H1 (cell line): ENCODE data around the gene EEF2K. TPM values are rescaled to one million over a fixed set of nuclear protein-coding genes. Genes with fewer than 3 reads are reported as not detected.

Experiments
- CTCF ChIA-PET: fragments of 300-600 bp; sonication (Branson Sonifier 250); formaldehyde crosslinking; loops from one replicate; lab custom pipeline; 2021; ENCODE audit not compliant: partially characterized antibody; lab: Charles Lee
- POLR2A ChIA-PET: fragments of 300-600 bp; sonication (Branson Sonifier 250); formaldehyde crosslinking; loops from one replicate; lab custom pipeline; 2021; ENCODE audit warnings: inconsistent platforms; ENCODE audit not compliant: partially characterized antibody; lab: Charles Lee
- DNase-seq, 2 experiments: peaks; one replicate each; pipeline versions ENCODE4 v3.0.0 to v3.0.0-alpha.2; 2010 to 2022; ENCODE audit warnings: low spot score in 2 of 2, low read depth in 1 of 2, mixed read lengths in 1 of 2
- FAIRE-seq: peaks from 2 replicates; lab custom pipeline; 2011; peaks lifted over from hg19 to GRCh38; lab: Jason Lieb, UNC
- H2AFZ ChIP-seq: 2 replicates; pipeline ENCODE4 v1.8.1; 2012; ENCODE audit warnings: low read length, inconsistent platforms
- H2AK5ac ChIP-seq: 2 replicates; pipeline ENCODE4 v1.6.1; 2013; ENCODE audit warnings: low read depth, low read length
- H2BK120ac ChIP-seq: replicated peaks from 2 replicates; pipeline ENCODE3; 2013; ENCODE audit warnings: low read depth, low read length, inconsistent platforms
- H2BK12ac ChIP-seq: 2 replicates; pipeline ENCODE4 v1.6.1; 2013; ENCODE audit warnings: low read depth, low read length
- H2BK15ac ChIP-seq: 2 replicates; pipeline ENCODE4 v1.6.1; 2013; ENCODE audit warnings: low read length
- H2BK20ac ChIP-seq: 2 replicates; pipeline ENCODE4 v1.6.1; 2013; ENCODE audit warnings: low read length
- H2BK5ac ChIP-seq: 2 replicates; pipeline ENCODE4 v1.6.1; 2013; ENCODE audit warnings: low read depth, low read length
- H3K14ac ChIP-seq: 2 replicates; pipeline ENCODE4 v1.6.1; 2013; ENCODE audit warnings: inconsistent platforms; ENCODE audit not compliant: insufficient read length
- H3K18ac ChIP-seq: 2 replicates; pipeline ENCODE4 v1.6.1; 2013; ENCODE audit warnings: low read length; ENCODE audit errors: extremely low read depth
- H3K23ac ChIP-seq: 2 replicates; pipeline ENCODE4 v1.6.1; 2013; ENCODE audit warnings: inconsistent platforms; ENCODE audit not compliant: insufficient read length
- H3K23me2 ChIP-seq: 2 replicates; pipeline ENCODE4 v1.6.1; 2013; ENCODE audit warnings: low read depth, low read length
- H3K27ac ChIP-seq: 2 replicates; pipeline ENCODE4 v1.6.1; 2011; ENCODE audit warnings: low read depth, low read length, inconsistent platforms
- H3K27me3 ChIP-seq, 4 experiments: replicated peaks in 1 of 4; 1 replicate in 1 of 4; 2 replicates in 3 of 4; pipeline versions ENCODE4 v1.6.1 to v1.8.1; 2011 to 2013; ENCODE audit warnings: low read length in 3 of 4, mild to moderate bottlenecking in 3 of 4, inconsistent platforms in 2 of 4, mixed read lengths in 2 of 4, moderate library complexity in 1 of 4; ENCODE audit not compliant: control insufficient read depth in 3 of 4, insufficient read depth in 3 of 4; ENCODE audit errors: extremely low read depth in 1 of 4
- H3K36me3 ChIP-seq, 4 experiments: 2 replicates each; pipeline versions ENCODE4 v1.6.1 to v1.8.1; 2011 to 2013; ENCODE audit warnings: mild to moderate bottlenecking in 4 of 4, low read length in 3 of 4, moderate library complexity in 2 of 4, control low read depth in 1 of 4, inconsistent platforms in 1 of 4; ENCODE audit not compliant: insufficient read depth in 4 of 4, control insufficient read depth in 2 of 4
- H3K4ac ChIP-seq: replicated peaks from 2 replicates; pipeline ENCODE3; 2013; ENCODE audit warnings: low read length, low read depth, mixed read lengths, inconsistent platforms; ENCODE audit not compliant: insufficient read length
- H3K4me1 ChIP-seq, 4 experiments: replicated peaks in 1 of 4; 1 replicate in 1 of 4; 2 replicates in 3 of 4; pipeline versions ENCODE4 v1.6.1 to v1.8.1; 2011 to 2013; ENCODE audit warnings: low read length in 3 of 4, inconsistent platforms in 2 of 4, mixed read lengths in 1 of 4; ENCODE audit not compliant: insufficient read depth in 4 of 4, control insufficient read depth in 3 of 4
- H3K4me2 ChIP-seq, 2 experiments: 2 replicates each; pipeline versions ENCODE4 v1.6.1 to v1.8.1; 2011 to 2013; ENCODE audit warnings: low read depth in 2 of 2, low read length in 2 of 2, control low read depth in 1 of 2, inconsistent platforms in 1 of 2, mild to moderate bottlenecking in 1 of 2; ENCODE audit not compliant: insufficient read depth in 1 of 2
- H3K4me3 ChIP-seq, 4 experiments: fragments of 200-600, 300-600 bp in 1 of 4; sonication (generic), shearing (Covaris generic), sonication (Bioruptor Twin) in 1 of 4; 2 replicates each; pipeline versions ENCODE4 v1.5.1 to v1.8.1; 2011 to 2016; ENCODE audit warnings: low read length in 4 of 4, low read depth in 3 of 4, control low read depth in 2 of 4, inconsistent platforms in 2 of 4, mild to moderate bottlenecking in 2 of 4, mixed read lengths in 1 of 4, moderate library complexity in 1 of 4; ENCODE audit not compliant: insufficient read depth in 2 of 4; ENCODE audit errors: extremely low read depth in 1 of 4
- H3K56ac ChIP-seq: replicated peaks from 2 replicates; pipeline ENCODE3; 2013; ENCODE audit warnings: low read depth, mild to moderate bottlenecking, mixed read lengths, low read length, inconsistent platforms; ENCODE audit not compliant: insufficient read length
- H3K79me1 ChIP-seq: 2 replicates; pipeline ENCODE4 v1.6.1; 2013; ENCODE audit warnings: low read depth, low read length, control low read depth
- H3K79me2 ChIP-seq, 2 experiments: 2 replicates each; pipeline versions ENCODE4 v1.6.1 to v1.8.1; 2012 to 2013; ENCODE audit warnings: low read length in 2 of 2, mild to moderate bottlenecking in 2 of 2, inconsistent platforms in 1 of 2; ENCODE audit not compliant: insufficient read depth in 2 of 2, control insufficient read depth in 1 of 2
- H3K9ac ChIP-seq, 4 experiments: replicated peaks in 1 of 4; 1 replicate in 1 of 4; 2 replicates in 3 of 4; pipeline versions ENCODE4 v1.6.1 to v1.8.1; 2011 to 2013; ENCODE audit warnings: low read depth in 3 of 4, low read length in 3 of 4, control low read depth in 2 of 4, mild to moderate bottlenecking in 2 of 4, moderate library complexity in 2 of 4, inconsistent platforms in 1 of 4; ENCODE audit errors: extremely low read depth in 1 of 4
- H3K9me3 ChIP-seq, 2 experiments: 2 replicates each; pipeline versions ENCODE4 v1.6.1 to v1.8.1; 2012 to 2013; ENCODE audit warnings: mild to moderate bottlenecking in 2 of 2, moderate library complexity in 2 of 2, control low read depth in 1 of 2, inconsistent platforms in 1 of 2, low read depth in 1 of 2, low read length in 1 of 2, mixed read lengths in 1 of 2; ENCODE audit not compliant: insufficient read depth in 2 of 2
- H4K20me1 ChIP-seq, 2 experiments: replicated peaks in 1 of 2; 2 replicates each; pipeline versions ENCODE3 to v1.8.1; 2011 to 2013; ENCODE audit warnings: inconsistent platforms in 2 of 2, low read length in 2 of 2, mild to moderate bottlenecking in 1 of 2; ENCODE audit not compliant: insufficient read depth in 2 of 2, control insufficient read depth in 1 of 2
- H4K5ac ChIP-seq: 2 replicates; pipeline ENCODE4 v1.6.1; 2013; ENCODE audit warnings: low read length, low read depth, mixed read lengths, inconsistent platforms; ENCODE audit not compliant: insufficient read length
- H4K8ac ChIP-seq: 2 replicates; pipeline ENCODE4 v1.8.0; 2013; ENCODE audit warnings: mild to moderate bottlenecking, moderate library complexity, low read length, inconsistent platforms; ENCODE audit not compliant: insufficient read depth; ENCODE audit errors: extremely low read depth
- H4K91ac ChIP-seq: replicated peaks from 2 replicates; pipeline ENCODE3; 2013; ENCODE audit warnings: low read length, mixed read lengths, inconsistent platforms; ENCODE audit not compliant: insufficient read length
- CEBPB ChIP-seq: IDR thresholded peaks from 2 replicates; pipeline ENCODE4 v1.6.1; 2012; ENCODE audit warnings: low read depth, low read length
- CREB1 ChIP-seq: IDR thresholded peaks from 2 replicates; pipeline ENCODE4 v1.6.1; 2012; ENCODE audit warnings: inconsistent platforms
- FOSL1 ChIP-seq: IDR thresholded peaks from 2 replicates; pipeline ENCODE4 v1.6.1; 2011; ENCODE audit warnings: mild to moderate bottlenecking, low read depth, low read length, moderate library complexity; ENCODE audit not compliant: insufficient read depth
- NANOG ChIP-seq: IDR thresholded peaks from 2 replicates; pipeline ENCODE4 v1.6.1; 2011; ENCODE audit warnings: low read length, low read depth, mild to moderate bottlenecking, inconsistent platforms; ENCODE audit not compliant: insufficient read depth, poor library complexity, severe bottlenecking
- SRF ChIP-seq: IDR thresholded peaks from 2 replicates; pipeline ENCODE4 v1.6.1; 2011; ENCODE audit warnings: mild to moderate bottlenecking, low read depth, low read length, moderate library complexity
- TAF7 ChIP-seq: optimal IDR thresholded peaks from 2 replicates; pipeline ENCODE3; 2011; ENCODE audit warnings: low read depth, mild to moderate bottlenecking, inconsistent platforms, low read length, moderate library complexity, borderline replicate concordance
- TBP ChIP-seq: IDR thresholded peaks from 2 replicates; pipeline ENCODE4 v1.6.1; 2011; ENCODE audit warnings: low read depth, low read length, improper control_type of control experiment
- USF2 ChIP-seq: IDR thresholded peaks from 2 replicates; pipeline ENCODE4 v1.6.1; 2011; ENCODE audit warnings: low read length, improper control_type of control experiment
- WGBS, 2 experiments: shearing (Covaris generic) in 1 of 2; methylation state at CpG; one replicate each; pipeline versions ENCODE4 v1.1.6 to v1.1.7; 2013 to 2015; ENCODE audit warnings: low lambda C conversion rate in 2 of 2, mixed read lengths in 2 of 2, inconsistent platforms in 1 of 2, low coverage in 1 of 2, missing lambda C conversion rate in 1 of 2; ENCODE audit not compliant: insufficient replicate concordance in 2 of 2, insufficient coverage in 1 of 2, insufficient read length in 1 of 2; ENCODE audit errors: extremely low coverage in 1 of 2, missing lambda C conversion rate in 1 of 2; 5-methylcytosine and 5-hydroxymethylcytosine counted together
- polyA plus RNA-seq, 7 experiments: library from polyadenylated mRNA; depleted of rRNA in 3 of 7; stranded (reverse) in 5 of 7; unstranded in 2 of 7; fragments of >200 nt in 5 of 7; fragments of 200-250 nt in 2 of 7; gene quantifications; 1 replicate in 5 of 7; 2 replicates in 1 of 7; 4 replicates in 1 of 7; pipeline versions ENCODE4 v1.2.1 to v1.2.3, GENCODE V29; 2011 to 2013; ENCODE audit warnings: missing spikeins in 2 of 7, mixed read lengths in 2 of 7
- total RNA-seq: library from RNA; stranded (reverse); fragmentation: NEBNext Ultra II Directional; extraction: Animal tissue kit (Norgen Biotek cat#: 25700); gene quantifications from 2 replicates; pipeline ENCODE4 v1.2.1, GENCODE V29; 2021
- TF ChIP-seq, protein P1 (sequence below): IDR thresholded peaks from 2 replicates; pipeline ENCODE4 v1.6.1; 2012; ENCODE audit warnings: inconsistent platforms
- TF ChIP-seq, protein P2 (sequence below): IDR thresholded peaks from 2 replicates; pipeline ENCODE4 v1.6.1; 2012; ENCODE audit warnings: low read length, inconsistent platforms

Gene EEF2K
- total and polyA plus RNA-seq, 2 of the 8 experiments (the other 6 are each of a cell fraction or from before 2014, with no cell fraction given) = 14.9 to 30.2 TPM

DNA sequence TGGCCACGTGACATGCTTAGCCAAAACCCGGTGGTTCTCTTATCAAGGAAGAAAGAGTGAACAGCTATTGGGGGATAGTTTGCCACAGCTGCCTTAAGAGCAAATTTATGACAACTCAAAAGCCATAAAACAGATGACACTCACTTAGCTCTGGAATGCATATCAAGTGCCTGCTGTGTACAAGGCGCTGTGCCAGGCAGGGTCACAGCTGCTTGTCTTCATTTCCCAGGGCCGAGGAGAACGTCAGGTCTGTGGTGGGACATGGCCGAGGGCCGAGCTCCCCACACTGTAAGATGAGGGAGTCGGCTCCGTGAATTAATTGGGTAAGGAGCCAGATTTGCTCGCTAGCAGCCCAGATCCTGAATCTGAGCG is 14.0 kb downstream of the EEF2K start:
- Histone ChIP-seq H3K14ac (no peak overlapping the region), H4K8ac (peak overlapping the region; percentile 22; the same call in 1 of the 2 replicates), H3K18ac (no peak overlapping the region), H2AFZ (no peak overlapping the region), H2AK5ac (no peak overlapping the region), H3K79me1 (no peaks in the 10 kb centered on the region; the same call in 1 of the 2 replicates), H2BK15ac (no peak overlapping the region), H2BK12ac (no peak overlapping the region), H4K5ac (no peak overlapping the region), H2BK5ac (no peak overlapping the region), H3K23ac (no peak overlapping the region), H2BK120ac (no peak overlapping the region), H4K20me1 (peaks cover 0 to 1% of the 10 kb centered on the region in 2 experiments), H3K56ac (no peak overlapping the region), H3K4me3 (no peak overlapping the region), H3K9me3 (no peaks in the 10 kb centered on the region), H3K9ac (no peak overlapping the region), H3K23me2 (no peaks in the 10 kb centered on the region), H3K79me2 (peaks cover 0 to 7% of the 10 kb centered on the region in 2 experiments; a peak in 1 of 4 replicates), H3K27me3 (no peaks in the 10 kb centered on the region), H3K4ac (no peak overlapping the region), H3K27ac (no peak overlapping the region), H3K4me2 (no peak overlapping the region), H2BK20ac (no peak overlapping the region), H4K91ac (no peak overlapping the region), H3K4me1 (no peaks in the 10 kb centered on the region), H3K36me3 (no peaks in the 10 kb centered on the region)
- no peak for DNase-seq
- POLR2A ChIA-PET = interaction anchor here (1.0 to 3.7 kb wide), 2 partner anchors 10 to 11 kb away, joined by 3 to 14 read pairs; no protein-coding TSS in a partner anchor
- no peak for FAIRE-seq
- CTCF ChIA-PET = interaction anchor here (0.5 to 1.8 kb wide), 11 partner anchors 11 to 1680 kb away, joined by 3 to 11 read pairs (median 3); partner anchors contain the start of gene EEF2K
- 96% methylated on average over 11 of the region's 11 CpGs; no CpG with 5 or more reads in 1 of the 2 experiments for WGBS, 2 experiments
- TF ChIP-seq TAF7 = no peak
- TF ChIP-seq TBP = no peak
- TF ChIP-seq CEBPB = no peak
- TF ChIP-seq NANOG = no peak
- TF ChIP-seq, protein P1, sequence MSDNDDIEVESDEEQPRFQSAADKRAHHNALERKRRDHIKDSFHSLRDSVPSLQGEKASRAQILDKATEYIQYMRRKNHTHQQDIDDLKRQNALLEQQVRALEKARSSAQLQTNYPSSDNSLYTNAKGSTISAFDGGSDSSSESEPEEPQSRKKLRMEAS = no peak
- TF ChIP-seq FOSL1 = no peak
- TF ChIP-seq CREB1 = no peak
- TF ChIP-seq USF2 = no peak
- TF ChIP-seq, protein P2, sequence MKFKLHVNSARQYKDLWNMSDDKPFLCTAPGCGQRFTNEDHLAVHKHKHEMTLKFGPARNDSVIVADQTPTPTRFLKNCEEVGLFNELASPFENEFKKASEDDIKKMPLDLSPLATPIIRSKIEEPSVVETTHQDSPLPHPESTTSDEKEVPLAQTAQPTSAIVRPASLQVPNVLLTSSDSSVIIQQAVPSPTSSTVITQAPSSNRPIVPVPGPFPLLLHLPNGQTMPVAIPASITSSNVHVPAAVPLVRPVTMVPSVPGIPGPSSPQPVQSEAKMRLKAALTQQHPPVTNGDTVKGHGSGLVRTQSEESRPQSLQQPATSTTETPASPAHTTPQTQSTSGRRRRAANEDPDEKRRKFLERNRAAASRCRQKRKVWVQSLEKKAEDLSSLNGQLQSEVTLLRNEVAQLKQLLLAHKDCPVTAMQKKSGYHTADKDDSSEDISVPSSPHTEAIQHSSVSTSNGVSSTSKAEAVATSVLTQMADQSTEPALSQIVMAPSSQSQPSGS = no peak
- TF ChIP-seq SRF = no peak
